KMS-11 (cell line): ENCODE results near the gene OR2J1.
"Not testable (repeated sequence)": the region's sequence is repeated elsewhere in the genome, so short reads cannot be mapped to it uniquely, and the experiment has no call there.

Experiments
- H2AFZ ChIP-seq: fragments of 200-600 bp; sonication (generic); 2 replicates; pipeline ENCODE4 v1.6.1; 2016; ENCODE audit warnings: antibody characterized with exemption, mixed run types, low read depth
- H3K27ac ChIP-seq: fragments of 200-600 bp; sonication (generic); 2 replicates; pipeline ENCODE4 v1.6.1; 2016; ENCODE audit warnings: mild to moderate bottlenecking, mixed run types
- H3K27me3 ChIP-seq: fragments of 200-600 bp; sonication (generic); 2 replicates; pipeline ENCODE4 v1.6.1; 2017; ENCODE audit warnings: mild to moderate bottlenecking, low read depth, mixed run types, moderate library complexity; ENCODE audit not compliant: insufficient read depth
- H3K36me3 ChIP-seq: fragments of 200-600 bp; sonication (generic); 2 replicates; pipeline ENCODE4 v1.6.1; 2017; ENCODE audit warnings: mild to moderate bottlenecking, mixed run types; ENCODE audit not compliant: insufficient read depth
- H3K4me1 ChIP-seq: fragments of 200-600 bp; sonication (generic); 2 replicates; pipeline ENCODE4 v1.6.1; 2016; ENCODE audit warnings: mild to moderate bottlenecking, low read depth, mixed run types; ENCODE audit not compliant: poor library complexity, severe bottlenecking
- H3K4me2 ChIP-seq: fragments of 200-600 bp; sonication (generic); 2 replicates; pipeline ENCODE4 v1.7.0; 2016; ENCODE audit warnings: mild to moderate bottlenecking, mixed run types
- H3K4me3 ChIP-seq: fragments of 200-600 bp; sonication (generic); IDR thresholded peaks from 2 replicates; pipeline ENCODE4 v1.6.1; 2017; ENCODE audit warnings: low read depth, low read length, mixed read lengths; ENCODE audit not compliant: insufficient read depth
- H3K79me2 ChIP-seq: fragments of 200-600 bp; sonication (generic); 2 replicates; pipeline ENCODE4 v1.6.1; 2016; ENCODE audit warnings: low read depth, mixed run types; ENCODE audit not compliant: insufficient read depth
- H3K9ac ChIP-seq: fragments of 200-600 bp; sonication (generic); 2 replicates; pipeline ENCODE4 v1.6.1; 2016; ENCODE audit warnings: mild to moderate bottlenecking, mixed run types
- H4K20me1 ChIP-seq: fragments of 200-600 bp; sonication (generic); 2 replicates; pipeline ENCODE4 v1.6.1; 2016; ENCODE audit warnings: mild to moderate bottlenecking, mixed run types; ENCODE audit not compliant: insufficient read depth
- TF ChIP-seq, protein P1 (sequence below): fragments of 200-600 bp; sonication (generic); conservative IDR thresholded peaks from 2 replicates; pipeline ENCODE4 v1.6.1; 2017; ENCODE audit warnings: low read depth, mild to moderate bottlenecking, antibody characterized with exemption, low read length, moderate library complexity, mixed read lengths

OR2J1 gene

DNA sequence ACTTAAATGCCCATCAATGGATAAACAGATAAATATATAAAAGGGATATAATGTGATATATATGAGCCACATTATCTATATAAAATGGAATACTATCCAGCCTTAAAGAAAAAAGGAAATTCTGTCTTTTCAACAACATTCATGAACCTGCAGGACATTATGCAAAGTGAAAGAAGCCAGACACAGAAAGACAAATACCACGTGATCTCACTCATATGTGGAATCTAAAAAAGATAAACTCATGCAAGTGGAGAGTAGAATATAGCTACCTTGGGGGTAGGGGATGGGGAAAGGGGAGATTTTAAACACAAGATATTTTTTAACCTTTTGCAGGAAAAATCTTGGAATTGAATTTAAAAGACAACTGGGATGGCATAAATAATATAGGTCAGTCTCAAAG is 1.5 kb upstream of the OR2J1 start:
- no peaks in the 10 kb centered on the region for H3K27me3 ChIP-seq
- TF ChIP-seq, protein P1, sequence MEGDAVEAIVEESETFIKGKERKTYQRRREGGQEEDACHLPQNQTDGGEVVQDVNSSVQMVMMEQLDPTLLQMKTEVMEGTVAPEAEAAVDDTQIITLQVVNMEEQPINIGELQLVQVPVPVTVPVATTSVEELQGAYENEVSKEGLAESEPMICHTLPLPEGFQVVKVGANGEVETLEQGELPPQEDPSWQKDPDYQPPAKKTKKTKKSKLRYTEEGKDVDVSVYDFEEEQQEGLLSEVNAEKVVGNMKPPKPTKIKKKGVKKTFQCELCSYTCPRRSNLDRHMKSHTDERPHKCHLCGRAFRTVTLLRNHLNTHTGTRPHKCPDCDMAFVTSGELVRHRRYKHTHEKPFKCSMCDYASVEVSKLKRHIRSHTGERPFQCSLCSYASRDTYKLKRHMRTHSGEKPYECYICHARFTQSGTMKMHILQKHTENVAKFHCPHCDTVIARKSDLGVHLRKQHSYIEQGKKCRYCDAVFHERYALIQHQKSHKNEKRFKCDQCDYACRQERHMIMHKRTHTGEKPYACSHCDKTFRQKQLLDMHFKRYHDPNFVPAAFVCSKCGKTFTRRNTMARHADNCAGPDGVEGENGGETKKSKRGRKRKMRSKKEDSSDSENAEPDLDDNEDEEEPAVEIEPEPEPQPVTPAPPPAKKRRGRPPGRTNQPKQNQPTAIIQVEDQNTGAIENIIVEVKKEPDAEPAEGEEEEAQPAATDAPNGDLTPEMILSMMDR: no peak
- no peaks in the 10 kb centered on the region for H3K79me2 ChIP-seq
- no peak overlapping the region for H3K4me2 ChIP-seq
- no peak overlapping the region for H2AFZ ChIP-seq
- no peaks in the 10 kb centered on the region for H4K20me1 ChIP-seq
- H3K4me3 ChIP-seq: no peak overlapping the region
- no peak overlapping the region for H3K27ac ChIP-seq
- no peaks in the 10 kb centered on the region for H3K4me1 ChIP-seq
- H3K9ac ChIP-seq: no peak overlapping the region
- H3K36me3 ChIP-seq: no peaks in the 10 kb centered on the region

GRCh38 chr6:29107758-29108157 is 8.5 kb downstream of the OR2J1 start, which contains the start of gene OR2J3:
OR2J3 (plus strand) TSS chr6:29108058; CDS start chr6:29111891, 3,833 bp downstream.
- Histone ChIP-seq H2AFZ (no peak within 1 kb of the TSS), H3K4me1 (no peaks in the 10 kb centered on the region), H3K9ac (no peak within 1 kb of the TSS), H3K27me3 (no peaks in the 10 kb centered on the region), H3K79me2 (no peaks in the 10 kb centered on the region), H3K27ac (no peak within 1 kb of the TSS), H3K4me3 (no peak within 1 kb of the TSS), H3K4me2 (no peak within 1 kb of the TSS), H4K20me1 (no peaks in the 10 kb centered on the region), H3K36me3 (no peaks in the 10 kb centered on the region)
- TF ChIP-seq, protein P1: no peak

- no peaks in the 10 kb centered on the region for H3K79me2 ChIP-seq
Measured at GRCh38 chr6:29112135-29112534, 12.8 kb downstream of the OR2J1 start.

DNA sequence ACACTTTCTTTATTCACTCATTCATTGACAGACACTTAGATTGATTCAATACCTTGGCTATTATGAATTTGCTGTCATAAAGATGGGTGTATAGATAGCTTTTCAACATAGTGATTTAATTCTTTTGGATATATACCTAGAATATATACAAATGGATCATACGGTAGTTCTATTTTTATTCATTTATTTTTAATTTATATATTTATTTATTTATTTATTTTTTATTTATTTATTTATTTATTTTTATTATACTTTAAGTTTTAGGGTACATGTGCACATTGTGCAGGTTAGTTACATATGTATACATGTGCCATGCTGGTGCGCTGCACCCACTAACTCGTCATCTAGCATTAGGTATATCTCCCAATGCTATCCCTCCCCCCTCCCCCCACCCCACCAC is 15.7 kb downstream of the OR2J1 start:
- H3K27me3 ChIP-seq, H3K27ac ChIP-seq, H3K9ac ChIP-seq, H4K20me1 ChIP-seq, H3K4me2 ChIP-seq, H3K36me3 ChIP-seq, H3K4me1 ChIP-seq, H2AFZ ChIP-seq, H3K4me3 ChIP-seq, H3K79me2 ChIP-seq: not testable (repeated sequence)

More at GRCh38 chr6:29112135-29112534, 12.8 kb downstream of the OR2J1 start:
- no peaks in the 10 kb centered on the region for H3K27me3 ChIP-seq
- no peak overlapping the region for H3K27ac ChIP-seq
- H3K9ac ChIP-seq: no peak overlapping the region
- H3K4me2 ChIP-seq: no peak overlapping the region
- no peak overlapping the region for H3K4me3 ChIP-seq
- H3K36me3 ChIP-seq: no peaks in the 10 kb centered on the region
- TF ChIP-seq, protein P1: no peak
- H2AFZ ChIP-seq: no peak overlapping the region
- no peaks in the 10 kb centered on the region for H4K20me1 ChIP-seq
- H3K4me1 ChIP-seq: no peaks in the 10 kb centered on the region

GRCh38 chr6:29129326-29130012 is 30.2 kb downstream of the OR2J1 start:
- H3K27me3 ChIP-seq: no peaks in the 10 kb centered on the region
- no peak overlapping the region for H3K4me3 ChIP-seq
- H2AFZ ChIP-seq: no peak overlapping the region
- no peaks in the 10 kb centered on the region for H4K20me1 ChIP-seq
- H3K27ac ChIP-seq: no peak overlapping the region
- H3K79me2 ChIP-seq: no peaks in the 10 kb centered on the region
- no peak overlapping the region for H3K4me2 ChIP-seq
- no peaks in the 10 kb centered on the region for H3K4me1 ChIP-seq
- TF ChIP-seq, protein P1: no peak
- no peaks in the 10 kb centered on the region for H3K36me3 ChIP-seq
- no peak overlapping the region for H3K9ac ChIP-seq
